Stimulated activated naive CD8-positive, alpha-beta T cell treated with anti-CD3 and anti-CD28 coated beads, Interleukin-15, Interleukin-2, amounts not matched to agents 100 U/mL and 50 U/mL, for 24 hours (primary cell): ENCODE results near the gene PRAMEF13.
"Not testable (repeated sequence)": the region's sequence is repeated elsewhere in the genome, so short reads cannot be mapped to it uniquely, and the experiment has no call there.

Experiments used
- ATAC-seq: fragments of 150-1000 bp; cut with Tn5 transposase; one replicate; pipeline ENCODE4 v1.10.0; 2021
- DNase-seq: peaks from one replicate; pipeline ENCODE4 v3.0.0; 2021

Gene PRAMEF13

DNA sequence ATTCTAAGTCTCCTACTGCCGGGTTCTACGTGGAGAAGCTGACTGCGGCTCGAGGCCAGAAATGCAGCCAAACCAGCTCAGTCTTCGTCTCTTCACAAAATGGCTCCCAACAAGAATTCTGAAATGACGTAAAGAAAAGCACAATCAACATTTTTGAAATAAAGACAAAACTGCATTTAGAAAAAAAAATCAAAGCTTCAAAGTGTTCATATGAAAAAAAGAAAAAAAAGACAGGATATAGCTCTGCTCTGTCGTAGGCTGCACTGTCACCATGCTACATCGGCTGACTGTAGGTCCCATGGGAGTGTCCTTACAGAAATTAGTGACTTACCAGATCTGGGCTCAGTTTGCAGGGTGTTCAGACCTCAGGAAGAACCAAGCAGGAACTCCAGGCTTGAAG, 35.7 kb downstream of the PRAMEF13 start, which contains the start of gene HNRNPCL4:
Gene HNRNPCL4 (minus strand): TSS at position 101 of the 400 bp plus-strand sequence. CDS start 164 bp downstream, outside the sequence.
- ATAC-seq, DNase-seq: not testable (repeated sequence)

DNA sequence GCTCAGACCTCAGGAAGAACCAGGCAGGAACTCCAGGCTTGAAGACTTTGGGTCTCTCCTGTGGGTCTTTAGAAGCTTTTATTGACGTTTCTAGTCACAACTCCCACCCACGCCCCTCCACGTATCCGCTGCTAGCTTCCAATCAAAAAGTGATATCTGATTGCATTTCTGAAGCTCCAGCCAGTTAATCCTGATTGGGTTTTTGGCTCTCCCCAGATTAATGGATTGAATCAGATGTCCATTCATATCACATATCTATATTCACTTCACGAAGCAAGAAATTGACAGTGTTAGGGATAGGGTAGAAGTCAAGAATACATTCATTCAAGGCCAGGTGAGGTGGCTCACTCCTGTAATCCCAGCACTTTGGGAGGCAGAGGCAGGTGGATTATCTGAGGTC, 45.3 kb downstream of the PRAMEF13 start, which contains the start of gene PRAMEF26:
Gene PRAMEF26 (minus strand): TSS at position 101 of the 400 bp plus-strand sequence. CDS start 2,914 bp downstream, outside the sequence.
- ATAC-seq, DNase-seq: not testable (repeated sequence)
